ENCODE data around the gene AKR1A1.
"Not testable (repeated sequence)": the region's sequence is repeated elsewhere in the genome, so short reads cannot be mapped to it uniquely, and the experiment has no call there.

Gene AKR1A1

DNA sequence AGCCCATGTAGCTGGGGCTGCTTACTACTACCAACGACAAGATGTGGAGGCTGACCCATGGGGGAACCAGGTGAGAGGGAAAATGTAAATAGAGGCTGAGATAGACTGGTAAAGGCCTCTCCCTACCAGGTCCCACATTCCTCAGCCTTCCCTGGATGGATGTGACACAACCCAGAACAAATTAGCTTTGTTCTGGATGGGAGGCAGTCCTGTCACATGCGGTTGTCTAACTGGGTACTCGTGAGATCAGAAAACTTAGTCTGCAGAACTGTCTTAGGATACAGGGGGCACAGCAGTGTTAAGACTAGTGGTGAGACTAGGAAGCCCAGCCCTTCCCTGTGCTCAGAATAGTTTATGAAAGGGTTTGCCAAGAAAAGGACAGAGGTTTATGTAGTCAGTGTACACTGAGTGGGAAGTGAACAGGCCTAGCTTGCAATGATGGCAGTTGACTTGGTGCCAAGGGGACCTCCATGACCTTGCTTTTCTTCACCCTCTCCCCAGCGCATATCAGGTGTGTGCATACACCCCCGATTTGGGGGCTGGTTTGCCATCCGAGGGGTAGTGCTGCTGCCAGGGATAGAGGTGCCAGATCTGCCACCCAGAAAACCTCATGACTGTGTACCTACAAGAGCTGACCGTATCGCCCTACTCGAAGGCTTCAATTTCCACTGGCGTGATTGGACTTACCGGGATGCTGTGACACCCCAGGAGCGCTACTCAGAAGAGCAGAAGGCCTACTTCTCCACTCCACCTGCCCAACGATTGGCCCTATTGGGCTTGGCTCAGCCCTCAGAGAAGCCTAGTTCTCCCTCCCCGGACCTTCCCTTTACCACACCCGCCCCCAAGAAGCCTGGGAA, 42.1 kb upstream of the AKR1A1 start:
- POLR2A ChIA-PET, result interaction anchor here (0.6 to 1.9 kb wide), 5 partner anchors 9 to 199 kb away, joined by 4 to 16 read pairs (median 5); partner anchors contain the start of genes AKR1A1, CCDC163, MMACHC and PRDX1
- TF ChIP-seq, protein P1, sequence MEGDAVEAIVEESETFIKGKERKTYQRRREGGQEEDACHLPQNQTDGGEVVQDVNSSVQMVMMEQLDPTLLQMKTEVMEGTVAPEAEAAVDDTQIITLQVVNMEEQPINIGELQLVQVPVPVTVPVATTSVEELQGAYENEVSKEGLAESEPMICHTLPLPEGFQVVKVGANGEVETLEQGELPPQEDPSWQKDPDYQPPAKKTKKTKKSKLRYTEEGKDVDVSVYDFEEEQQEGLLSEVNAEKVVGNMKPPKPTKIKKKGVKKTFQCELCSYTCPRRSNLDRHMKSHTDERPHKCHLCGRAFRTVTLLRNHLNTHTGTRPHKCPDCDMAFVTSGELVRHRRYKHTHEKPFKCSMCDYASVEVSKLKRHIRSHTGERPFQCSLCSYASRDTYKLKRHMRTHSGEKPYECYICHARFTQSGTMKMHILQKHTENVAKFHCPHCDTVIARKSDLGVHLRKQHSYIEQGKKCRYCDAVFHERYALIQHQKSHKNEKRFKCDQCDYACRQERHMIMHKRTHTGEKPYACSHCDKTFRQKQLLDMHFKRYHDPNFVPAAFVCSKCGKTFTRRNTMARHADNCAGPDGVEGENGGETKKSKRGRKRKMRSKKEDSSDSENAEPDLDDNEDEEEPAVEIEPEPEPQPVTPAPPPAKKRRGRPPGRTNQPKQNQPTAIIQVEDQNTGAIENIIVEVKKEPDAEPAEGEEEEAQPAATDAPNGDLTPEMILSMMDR (IDR thresholded peaks at IDR 0.05; ENCODE audit: control extremely low read depth, extremely low read depth, low read depth, missing control alignments), result no peak
- CTCF ChIA-PET, result interaction anchor here (0.9 to 8.3 kb wide), 4 partner anchors 13 to 60 kb away, joined by 3 to 121 read pairs (median 5); partner anchors contain the start of gene TESK2
- DNase-seq (ENCODE audit: extremely low spot score), result no peak

DNA sequence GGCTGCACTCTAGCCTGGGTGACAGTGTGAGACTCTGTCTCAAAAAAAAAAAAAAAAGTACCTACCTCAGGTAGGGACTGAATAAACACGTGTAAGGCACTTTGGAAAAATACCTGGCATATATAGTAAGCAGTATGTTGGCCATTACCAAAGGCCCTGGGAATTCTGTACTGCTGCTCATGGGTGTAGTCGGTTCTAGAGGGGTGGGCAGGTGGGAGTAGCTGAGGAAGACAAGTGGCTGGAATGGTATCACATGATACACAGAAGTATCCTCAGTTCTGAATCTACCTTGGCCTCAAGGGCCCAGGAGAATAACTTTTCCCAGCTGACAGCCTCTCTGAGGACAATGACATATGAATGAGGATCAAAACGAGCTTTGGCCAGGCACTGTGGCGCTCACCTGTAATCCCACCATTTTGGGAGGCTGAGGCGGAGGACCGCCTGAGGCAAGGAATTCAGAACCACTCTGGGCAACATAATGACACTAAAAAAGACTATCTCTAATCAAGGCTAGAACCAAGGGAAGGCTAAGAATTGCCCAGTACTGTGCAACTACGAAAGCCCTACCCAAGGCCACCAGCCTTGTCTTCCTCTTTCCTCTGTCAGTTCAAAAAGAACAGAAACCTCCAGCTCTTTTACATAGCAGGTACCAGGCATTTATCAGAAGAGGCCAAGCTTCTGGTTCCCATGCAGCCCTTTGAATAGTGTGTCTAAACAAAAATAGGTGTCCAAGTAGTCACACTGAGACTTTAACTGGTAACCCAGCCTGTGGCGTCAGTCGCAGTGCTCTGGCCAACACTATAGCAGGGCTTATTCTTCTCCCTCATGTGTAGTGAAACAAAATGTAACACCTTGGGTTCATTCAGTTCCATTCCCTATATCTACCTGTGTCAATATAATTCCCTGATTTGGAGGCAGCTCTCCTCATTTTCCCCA, 40.3 kb upstream of the AKR1A1 start:
- ChIA-PET CTCF (interaction anchor here (1.0 to 8.3 kb wide), 6 partner anchors 9 to 58 kb away, joined by 3 to 121 read pairs (median 16); partner anchors contain the start of genes CCDC163, MMACHC and PRDX1), POLR2A (interaction anchor here (1.4 to 3.4 kb wide), 2 partner anchors 10 to 11 kb away, joined by 5 to 35 read pairs; partner anchors contain the start of genes CCDC163, MMACHC and PRDX1)
- DNase-seq (ENCODE audit: extremely low spot score), result no peak
- TF ChIP-seq, protein P1 (IDR thresholded peaks at IDR 0.05; ENCODE audit: control extremely low read depth, extremely low read depth, low read depth, missing control alignments), result no peak

DNA sequence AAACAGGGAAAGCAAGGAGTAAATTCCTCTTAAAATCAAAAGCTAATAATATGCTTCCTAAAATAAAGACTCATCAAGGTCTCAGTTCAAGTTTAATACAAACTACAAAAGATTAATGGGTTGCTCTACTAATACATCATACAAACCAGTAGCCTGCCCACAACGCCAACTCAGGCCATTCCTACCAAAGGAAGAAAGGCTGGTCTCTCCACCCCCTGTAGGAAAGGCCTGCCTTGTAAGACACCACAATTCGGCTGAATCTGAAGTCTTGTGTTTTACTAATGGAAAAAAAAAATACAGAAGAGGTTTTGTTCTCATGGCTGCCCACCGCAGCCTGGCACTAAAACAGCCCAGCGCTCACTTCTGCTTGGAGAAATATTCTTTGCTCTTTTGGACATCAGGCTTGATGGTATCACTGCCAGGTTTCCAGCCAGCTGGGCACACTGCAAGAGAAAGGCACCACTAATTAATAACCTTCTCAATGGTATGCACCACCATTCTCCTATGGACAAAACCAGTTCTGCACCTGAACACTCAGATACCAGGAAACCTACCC, 39.6 kb upstream of the AKR1A1 start:
- ChIA-PET POLR2A (interaction anchor here (1.4 to 3.4 kb wide), 2 partner anchors 10 to 11 kb away, joined by 5 to 35 read pairs; partner anchors contain the start of genes CCDC163, MMACHC and PRDX1), CTCF (interaction anchor here (1.0 to 8.3 kb wide), 12 partner anchors 8 to 160 kb away, joined by 3 to 121 read pairs (median 6); partner anchors contain the start of genes AKR1A1, CCDC163, CCDC17 and MMACHC)
- TF ChIP-seq, protein P1 (IDR thresholded peaks at IDR 0.05; ENCODE audit: control extremely low read depth, extremely low read depth, low read depth, missing control alignments), result no peak
- DNase-seq (ENCODE audit: extremely low spot score), result no peak

DNA sequence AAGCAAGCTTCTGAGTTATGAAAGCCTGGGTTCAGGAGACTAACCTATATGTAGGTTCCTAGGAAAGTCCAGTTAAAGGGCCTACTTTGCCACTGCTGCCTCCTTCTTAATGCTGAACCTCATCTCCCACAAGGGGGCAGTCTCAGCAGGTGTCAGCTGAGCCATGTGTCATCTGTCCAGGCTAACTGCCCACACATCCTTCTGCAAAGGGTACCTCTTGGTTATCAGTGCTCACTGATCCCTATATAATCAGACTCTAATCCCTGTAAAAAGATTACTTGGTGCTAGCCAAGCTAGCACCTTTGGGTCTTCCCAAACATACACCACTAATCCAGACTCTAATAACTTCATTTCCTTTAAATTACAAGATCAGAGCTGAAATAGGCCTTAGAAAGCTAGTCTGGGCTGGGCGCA, 38.0 kb upstream of the AKR1A1 start:
- ChIA-PET POLR2A (interaction anchor here (0.6 to 3.4 kb wide), 6 partner anchors 9 to 790 kb away, joined by 3 to 35 read pairs (median 5); partner anchors contain the start of genes NASP and PRDX1), CTCF (interaction anchor here (0.7 to 8.3 kb wide), 31 partner anchors 8 to 186 kb away, joined by 3 to 121 read pairs (median 5); partner anchors contain the start of genes AKR1A1, CCDC163, GPBP1L1 and HPDL)
- peak; percentile 64 for DNase-seq (ENCODE audit: extremely low spot score)
- TF ChIP-seq, protein P1 (IDR thresholded peaks at IDR 0.05; ENCODE audit: control extremely low read depth, extremely low read depth, low read depth, missing control alignments), result peak; percentile 71

DNA sequence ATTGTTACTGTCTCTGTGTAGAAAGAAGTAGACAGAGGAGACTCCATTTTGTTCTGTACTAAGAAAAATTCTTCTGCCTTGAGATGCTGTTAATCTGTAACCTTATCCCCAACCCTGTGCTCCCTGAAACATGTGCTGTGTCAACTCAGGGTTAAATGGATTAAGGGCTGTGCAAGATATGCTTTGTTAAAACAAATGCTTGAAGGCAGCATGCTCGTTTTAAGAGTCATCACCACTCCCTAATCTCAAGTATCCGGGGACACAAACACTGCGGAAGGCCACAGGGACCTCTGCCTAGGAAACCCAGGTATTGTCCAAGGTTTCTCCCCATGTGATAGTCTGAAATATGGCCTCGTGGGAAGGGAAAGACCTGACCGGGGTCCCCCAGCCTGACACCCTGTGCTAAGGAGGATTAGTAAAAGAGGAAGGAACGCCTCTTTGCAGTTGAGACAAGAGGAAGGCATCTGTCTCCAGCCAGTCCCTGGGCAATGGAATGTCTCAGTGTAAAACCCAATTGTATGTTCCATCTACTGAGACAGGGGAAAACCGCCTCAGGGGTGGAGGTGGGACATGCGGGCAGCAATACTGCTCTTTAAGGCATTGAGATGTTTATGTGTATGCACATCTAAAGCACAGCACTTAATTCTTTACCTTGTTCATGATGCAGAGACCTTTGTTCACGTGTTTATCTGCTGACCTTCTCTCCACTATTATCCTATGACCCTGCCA, 36.9 kb upstream of the AKR1A1 start:
- CTCF ChIA-PET, result interaction anchor here (1.2 to 8.3 kb wide), 15 partner anchors 8 to 155 kb away, joined by 3 to 121 read pairs (median 8); partner anchors contain the start of genes CCDC163, MMACHC, NASP and PRDX1
- POLR2A ChIA-PET, result interaction anchor here (1.7 kb wide), 1 partner anchor 55 kb away, joined by 8 read pairs; no protein-coding TSS in a partner anchor
- DNase-seq (ENCODE audit: extremely low spot score), result not testable (repeated sequence)

DNA sequence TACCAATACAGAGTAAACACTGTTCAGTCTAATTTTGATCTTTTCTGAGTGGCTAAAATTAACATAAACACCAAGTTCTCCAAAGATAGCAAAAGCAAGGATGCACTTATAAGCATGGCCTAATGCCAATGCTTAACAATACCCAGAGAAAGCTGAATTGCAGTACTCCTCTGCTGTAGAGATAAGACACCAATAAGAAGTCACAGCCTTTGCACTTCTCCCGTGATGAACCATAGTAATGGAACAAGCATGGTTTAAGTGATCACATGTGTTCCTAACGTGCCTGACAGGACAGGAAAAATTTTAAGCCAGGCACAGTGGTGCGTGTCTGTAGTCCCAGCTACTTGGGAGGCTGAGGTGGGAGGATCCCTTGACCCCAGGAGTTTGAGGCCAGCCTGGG, 34.6 kb upstream of the AKR1A1 start:
- no peak for DNase-seq (ENCODE audit: extremely low spot score)
- TF ChIP-seq, protein P1 (IDR thresholded peaks at IDR 0.05; ENCODE audit: control extremely low read depth, extremely low read depth, low read depth, missing control alignments), result no peak
- POLR2A ChIA-PET, result interaction anchor here (0.7 kb wide), 1 partner anchor 16 kb away, joined by 3 read pairs; no protein-coding TSS in a partner anchor
- CTCF ChIA-PET, result interaction anchor here (1.2 to 6.4 kb wide), 4 partner anchors 13 to 53 kb away, joined by 3 to 64 read pairs (median 6); no protein-coding TSS in a partner anchor
